ENCODE results near the gene MEGF6.

MEGF6 gene

DNA sequence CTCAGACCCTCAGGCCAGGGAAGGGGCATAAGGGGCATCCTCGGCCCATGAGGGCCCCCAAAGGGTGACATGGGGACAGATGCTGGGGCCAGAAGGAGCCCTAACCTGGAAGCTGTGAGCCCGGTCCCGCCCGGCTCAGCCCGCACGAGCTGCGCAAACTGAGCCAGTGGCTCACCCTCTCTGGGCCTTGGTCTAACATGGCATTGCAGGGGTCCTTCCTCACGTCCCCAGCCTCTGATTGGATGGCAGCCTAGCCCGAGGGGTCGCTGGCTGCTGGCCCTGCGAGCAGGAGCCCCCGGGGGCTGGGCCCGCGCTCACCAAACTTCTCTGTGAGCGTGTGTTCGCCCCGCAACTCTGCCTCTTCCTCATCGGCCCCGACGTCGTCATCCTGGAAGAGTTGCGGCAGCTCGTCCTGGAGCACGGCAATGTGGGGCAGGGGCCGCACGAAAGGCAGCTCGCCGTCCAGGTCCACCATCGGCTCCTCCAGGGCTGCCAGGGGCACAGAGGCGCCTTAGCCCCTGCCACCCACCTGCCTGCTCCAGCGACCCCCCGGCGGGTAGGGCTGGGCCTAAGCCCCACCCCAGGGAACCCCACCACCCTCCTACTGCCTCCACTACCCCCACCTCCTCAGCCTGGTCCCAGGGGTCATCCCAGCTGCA lies 102.4 kb downstream of the MEGF6 start:
- no peak for DNase-seq
- TF ChIP-seq GATA1 (IDR thresholded peaks at IDR 0.05; ENCODE audit: low read depth, low read length) (no peak), POLR2A (IDR thresholded peaks at IDR 0.05; ENCODE audit: low read length) (no peak)

DNA sequence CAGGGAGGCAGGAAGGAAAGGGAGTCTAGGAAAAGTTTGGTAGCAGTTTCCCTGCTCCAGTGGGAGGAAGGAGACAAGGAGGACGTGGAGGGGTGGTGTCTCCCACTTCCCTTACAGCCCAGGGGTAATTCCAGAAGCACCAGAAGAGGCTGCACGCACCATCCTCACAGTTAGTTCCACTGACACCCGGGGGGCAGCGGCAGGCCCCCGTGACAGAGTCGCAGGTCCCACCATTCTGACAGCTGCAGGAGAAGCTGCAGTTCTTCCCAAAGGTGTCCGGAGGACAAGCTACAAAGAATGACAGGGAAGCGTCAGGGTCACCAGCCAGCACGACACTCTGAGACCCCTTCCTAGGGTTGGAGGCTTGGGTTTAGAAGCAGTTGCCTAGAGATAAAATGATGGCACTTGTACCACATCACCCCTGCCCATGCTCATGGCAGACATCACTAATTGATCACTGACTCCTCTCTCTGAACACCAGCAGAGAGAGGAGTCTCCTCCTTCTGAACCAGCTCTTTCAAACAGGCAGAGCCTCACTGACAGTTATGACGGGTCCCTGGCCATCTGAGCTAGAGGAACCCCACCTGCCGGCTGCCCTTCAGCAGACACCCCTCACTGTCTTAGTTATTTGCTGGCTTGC lies 103.6 kb downstream of the MEGF6 start:
- DNase-seq, result no peak
- no peak for TF ChIP-seq GATA1 (IDR thresholded peaks at IDR 0.05; ENCODE audit: low read depth, low read length)
- TF ChIP-seq POLR2A (IDR thresholded peaks at IDR 0.05; ENCODE audit: low read length), result no peak

DNA sequence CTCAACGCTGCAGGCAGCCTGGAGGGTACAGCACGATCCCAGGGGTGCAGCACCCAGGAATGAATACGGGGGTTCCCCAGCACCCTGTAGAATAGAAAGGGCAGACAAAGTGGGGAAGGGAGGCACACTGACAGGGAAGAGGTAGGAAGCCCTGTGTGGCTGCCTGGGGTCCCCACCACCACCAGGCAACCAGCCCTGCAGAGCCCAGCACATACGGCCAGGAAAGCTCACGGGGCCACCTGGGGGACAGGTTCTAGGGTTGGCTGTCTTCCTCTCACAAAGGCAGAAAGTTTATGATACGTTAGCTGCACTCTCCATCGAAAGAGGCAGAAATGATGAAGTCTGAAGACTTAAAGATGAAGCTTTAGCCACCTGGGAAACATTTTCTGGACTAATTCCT lies 104.4 kb downstream of the MEGF6 start:
- no peak for DNase-seq
- TF ChIP-seq POLR2A (IDR thresholded peaks at IDR 0.05; ENCODE audit: low read length) (no peak), GATA1 (IDR thresholded peaks at IDR 0.05; ENCODE audit: low read depth, low read length) (no peak)

DNA sequence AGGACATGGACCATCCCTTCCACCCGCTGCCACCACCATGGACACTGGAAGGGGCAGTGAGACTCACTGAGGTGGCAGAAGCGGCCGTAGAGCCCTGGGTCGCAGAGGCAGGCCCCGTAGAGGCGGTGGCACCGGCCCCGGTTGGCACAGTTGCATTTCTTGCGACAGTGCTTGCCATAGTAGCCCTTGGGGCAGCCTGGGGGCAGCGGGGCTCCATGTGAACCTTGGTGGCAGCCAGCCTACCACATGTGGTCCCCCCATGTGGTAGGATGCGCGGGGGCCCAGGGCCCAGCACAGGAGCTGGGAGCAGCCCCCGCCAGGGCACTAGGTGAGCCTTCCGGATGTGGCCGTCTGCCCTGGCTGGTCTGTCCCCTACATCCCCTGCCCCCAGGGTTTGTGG lies 105.3 kb downstream of the MEGF6 start:
- no peak for DNase-seq
- no peak for TF ChIP-seq POLR2A (IDR thresholded peaks at IDR 0.05; ENCODE audit: low read length)
- no peak for TF ChIP-seq GATA1 (IDR thresholded peaks at IDR 0.05; ENCODE audit: low read depth, low read length)

DNA sequence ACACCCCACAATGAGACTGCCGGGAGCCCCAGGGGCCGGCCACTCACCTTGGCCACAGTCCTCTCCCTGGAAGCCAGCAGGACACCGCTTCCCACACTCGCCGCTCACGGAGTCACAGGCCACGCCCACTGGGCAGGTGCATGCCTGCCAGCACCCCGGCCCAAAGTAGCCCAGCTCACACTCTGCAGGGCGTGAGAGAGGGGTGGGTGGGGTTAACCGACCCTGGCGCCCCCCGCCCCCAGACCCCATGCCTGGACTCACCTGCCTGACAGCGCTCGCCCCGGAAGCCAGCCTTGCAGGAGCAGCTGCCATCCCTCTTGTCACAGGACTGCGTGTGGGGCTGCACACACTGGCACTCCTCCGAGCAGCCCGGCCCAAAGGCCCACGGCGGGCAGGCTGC lies 106.1 kb downstream of the MEGF6 start:
- DNase-seq, result no peak
- TF ChIP-seq POLR2A (IDR thresholded peaks at IDR 0.05; ENCODE audit: low read length) (no peak), GATA1 (IDR thresholded peaks at IDR 0.05; ENCODE audit: low read depth, low read length) (no peak)

DNA sequence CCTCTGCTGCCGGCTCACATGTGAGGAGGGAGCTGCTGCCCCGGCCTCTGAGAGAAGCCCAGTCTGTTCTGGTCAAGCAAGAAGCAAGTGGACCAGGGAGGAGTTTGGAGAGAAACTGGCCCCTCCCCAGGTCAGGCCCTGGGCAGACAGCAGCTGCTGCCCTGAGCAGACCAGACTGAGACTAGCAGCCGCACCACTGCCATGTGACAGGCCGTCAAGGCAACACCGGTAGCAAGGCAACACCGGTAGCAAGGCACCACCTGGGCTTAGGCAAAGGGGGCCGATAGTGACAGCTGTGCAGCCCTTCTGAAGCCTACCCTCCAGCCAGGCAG lies 106.5 kb downstream of the MEGF6 start:
- TF ChIP-seq GATA1 (IDR thresholded peaks at IDR 0.05; ENCODE audit: low read depth, low read length) (no peak), POLR2A (IDR thresholded peaks at IDR 0.05; ENCODE audit: low read length) (no peak)

DNA sequence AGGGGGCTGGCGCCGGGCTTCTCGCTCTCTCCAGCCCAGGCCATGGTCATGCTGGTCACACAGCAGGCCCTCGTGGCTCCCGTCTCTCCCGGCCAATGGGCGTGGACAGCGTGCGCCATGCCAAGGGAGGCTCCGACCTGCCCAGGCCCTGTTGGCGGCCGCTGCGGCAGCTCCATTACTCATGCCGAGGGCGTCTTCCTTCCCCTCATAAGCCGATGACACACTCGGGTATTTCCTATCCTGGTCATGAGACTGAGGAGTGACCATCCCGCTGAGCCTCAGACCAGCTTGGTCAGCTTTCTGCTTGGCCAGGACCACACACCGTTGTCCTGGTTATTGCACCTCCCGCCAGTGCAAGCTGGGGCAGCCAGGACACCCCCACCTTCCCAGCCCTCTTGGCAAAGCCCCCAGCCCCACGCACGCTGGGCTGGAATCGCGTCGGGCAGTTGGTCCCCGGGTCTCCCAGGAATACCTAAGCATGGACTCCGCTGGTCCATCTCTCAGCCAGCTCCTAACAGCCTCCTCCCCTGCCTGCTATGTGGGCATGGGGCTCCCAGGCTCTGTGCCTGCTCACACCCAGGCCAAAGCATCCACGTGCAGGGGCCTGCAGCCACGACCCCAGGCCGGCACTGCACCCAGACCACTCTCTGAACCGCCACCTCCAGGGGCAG lies 107.0 kb downstream of the MEGF6 start:
- DNase-seq, result no peak
- TF ChIP-seq POLR2A (IDR thresholded peaks at IDR 0.05; ENCODE audit: low read length) (no peak), GATA1 (IDR thresholded peaks at IDR 0.05; ENCODE audit: low read depth, low read length) (no peak)

More for the DNA sequence above, 106.5 kb downstream of the MEGF6 start:
- DNase-seq, result no peak

DNA sequence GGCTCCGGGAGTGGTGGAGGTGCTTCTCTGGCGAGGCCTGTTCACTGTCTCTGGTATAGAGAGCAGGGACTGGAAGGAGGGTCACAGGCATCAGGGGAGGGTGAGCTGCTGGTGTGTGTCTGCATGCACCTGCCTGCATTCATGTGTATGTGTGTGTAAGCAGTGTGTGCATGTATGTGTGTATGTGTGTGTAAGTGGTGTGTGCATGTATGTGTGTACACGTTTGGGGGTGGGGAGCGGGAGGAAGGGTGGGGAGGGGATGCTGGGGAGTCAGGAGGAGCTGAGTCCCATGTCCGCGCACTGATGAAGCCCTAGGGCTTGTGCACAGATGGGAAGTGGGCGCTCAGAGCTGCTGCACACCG lies 107.8 kb downstream of the MEGF6 start:
- DNase-seq, result no peak
- TF ChIP-seq POLR2A (IDR thresholded peaks at IDR 0.05; ENCODE audit: low read length) (no peak), GATA1 (IDR thresholded peaks at IDR 0.05; ENCODE audit: low read depth, low read length) (no peak)

DNA sequence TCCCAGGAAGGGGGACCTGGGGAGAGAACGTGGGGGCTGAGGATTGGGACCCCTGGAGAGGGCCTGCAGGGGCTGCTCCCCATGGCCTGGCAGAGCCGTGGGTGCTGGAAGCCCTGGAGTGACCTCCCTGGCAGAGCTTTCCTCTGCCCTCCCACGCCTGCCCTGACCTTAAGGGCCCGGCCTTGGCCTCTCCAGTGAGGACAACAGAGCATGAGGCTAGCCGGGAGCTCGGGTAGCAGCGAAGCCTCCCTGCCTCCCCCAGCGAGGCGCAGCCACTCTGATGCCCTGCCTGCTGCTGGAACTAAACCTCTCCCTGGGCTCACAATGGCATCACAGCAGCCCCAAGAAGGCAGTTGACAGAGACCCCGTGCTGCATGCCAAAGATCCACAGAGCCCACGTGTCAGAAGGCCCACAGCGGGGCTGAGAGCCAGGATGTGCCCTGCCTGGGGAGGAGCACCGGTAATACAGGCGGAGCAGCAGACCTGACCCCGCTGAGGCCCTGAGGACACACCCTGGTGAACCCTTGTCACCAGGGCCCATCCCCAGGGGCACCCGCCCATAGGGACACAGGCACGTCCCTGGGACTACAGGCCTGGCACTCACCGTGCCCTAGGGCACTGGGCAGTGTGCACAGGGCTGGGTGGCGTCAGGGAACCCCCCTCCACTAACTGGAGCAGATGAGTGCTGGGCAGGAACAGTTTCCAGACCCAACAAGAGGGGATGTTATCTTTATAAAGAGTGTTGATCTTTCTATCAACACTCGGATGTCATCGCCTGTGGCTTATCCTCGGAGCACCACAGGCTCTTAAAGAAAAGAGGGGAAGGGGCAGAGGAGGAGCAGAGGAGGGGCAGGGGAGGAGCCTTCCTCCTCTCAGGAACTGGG lies 108.4 kb downstream of the MEGF6 start:
- no peak for DNase-seq
- TF ChIP-seq GATA1 (IDR thresholded peaks at IDR 0.05; ENCODE audit: low read depth, low read length), result no peak
- TF ChIP-seq POLR2A (IDR thresholded peaks at IDR 0.05; ENCODE audit: low read length), result no peak

DNA sequence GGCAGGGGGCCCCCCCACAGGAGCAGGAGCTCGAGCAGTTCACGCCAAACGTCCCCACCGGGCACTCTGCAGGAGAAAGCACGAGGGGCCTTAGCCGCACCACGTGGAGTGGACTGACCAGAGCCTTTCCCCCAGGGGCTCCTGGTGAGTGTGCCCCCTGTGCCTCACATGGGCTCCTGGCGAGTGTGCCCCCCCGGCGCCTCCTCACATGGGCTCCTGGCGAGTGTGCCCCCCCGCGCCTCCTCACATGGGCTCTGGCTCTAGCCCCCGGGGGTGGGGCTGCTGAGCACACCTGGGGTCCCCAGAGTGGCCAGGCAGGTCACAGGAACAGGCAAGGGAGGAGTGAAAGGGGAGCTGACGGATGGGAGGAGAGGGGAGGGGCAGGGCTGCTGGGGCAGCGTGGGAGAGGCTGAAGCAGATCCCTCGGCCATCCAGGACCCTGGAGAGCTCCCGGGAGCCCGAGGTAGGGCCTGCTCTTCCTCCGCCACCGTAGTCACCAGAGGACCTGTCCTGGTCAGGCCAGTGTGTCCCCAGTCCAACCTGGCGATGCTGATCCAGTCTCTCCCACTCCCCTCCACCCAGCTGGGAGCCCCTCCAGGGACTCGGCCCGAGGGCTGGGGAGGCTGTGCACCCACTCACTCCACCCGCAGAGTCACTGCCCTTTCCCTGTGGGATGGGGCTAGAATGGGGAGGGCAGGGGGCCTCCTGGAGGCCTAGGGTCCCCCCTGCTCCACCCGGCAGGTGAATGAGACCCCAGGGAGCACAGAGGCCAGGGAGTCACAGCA lies 109.3 kb downstream of the MEGF6 start:
- DNase-seq, result peak; percentile 33 to 42
- TF ChIP-seq POLR2A (IDR thresholded peaks at IDR 0.05; ENCODE audit: low read length) (no peak), GATA1 (IDR thresholded peaks at IDR 0.05; ENCODE audit: low read depth, low read length) (no peak)

DNA sequence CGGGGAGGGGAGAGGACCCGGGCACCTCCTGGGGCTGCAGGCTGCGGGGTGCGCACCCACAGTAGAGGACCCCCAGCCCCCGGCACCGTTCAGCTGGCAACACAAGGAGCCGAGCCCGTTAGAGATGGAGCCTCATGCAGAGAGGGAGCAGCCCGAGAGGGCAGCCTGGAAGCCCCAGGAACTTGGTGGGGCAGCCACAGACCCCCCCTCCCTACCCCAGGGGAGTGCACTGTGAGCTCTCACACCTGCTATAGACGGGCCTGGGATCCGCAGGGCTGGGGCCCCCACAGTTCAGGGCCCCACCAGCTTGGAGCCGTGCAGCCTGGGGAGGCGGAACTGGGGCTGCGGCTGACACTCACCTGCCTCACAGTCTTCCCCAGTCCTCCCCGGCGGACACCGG lies 109.9 kb downstream of the MEGF6 start:
- DNase-seq, result no peak
- no peak for TF ChIP-seq GATA1 (IDR thresholded peaks at IDR 0.05; ENCODE audit: low read depth, low read length)
- no peak for TF ChIP-seq POLR2A (IDR thresholded peaks at IDR 0.05; ENCODE audit: low read length)

DNA sequence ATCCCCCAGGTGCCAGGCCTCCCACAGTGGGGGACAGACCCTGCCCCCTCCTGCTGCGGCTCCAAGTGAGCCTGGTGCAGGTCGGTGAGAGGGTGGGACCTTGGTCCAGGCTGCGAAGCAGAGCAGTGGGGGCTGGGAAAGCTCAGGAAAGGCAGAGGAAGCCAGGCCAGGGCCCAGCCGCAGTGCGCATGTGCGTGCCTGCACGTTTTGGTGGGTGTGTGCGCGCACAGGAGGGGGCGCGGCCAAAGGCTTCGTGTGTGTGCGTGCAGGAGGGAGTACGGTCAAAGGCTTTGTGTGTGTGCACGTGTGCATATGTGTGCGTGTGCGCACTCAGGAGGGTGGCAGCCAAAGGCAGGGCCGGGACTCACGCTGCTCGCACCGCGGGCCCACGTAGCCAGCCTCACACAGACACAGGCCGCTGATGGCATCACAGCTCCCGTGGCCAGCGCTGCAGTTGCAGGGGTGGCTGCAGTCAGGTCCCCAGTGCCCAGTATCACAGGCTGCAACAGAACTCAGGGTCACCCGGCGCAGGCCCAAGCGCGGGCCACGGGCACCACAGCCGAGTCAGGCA lies 111.0 kb downstream of the MEGF6 start:
- no peak for DNase-seq
- TF ChIP-seq GATA1 (IDR thresholded peaks at IDR 0.05; ENCODE audit: low read depth, low read length), result no peak
- TF ChIP-seq POLR2A (IDR thresholded peaks at IDR 0.05; ENCODE audit: low read length), result no peak

DNA sequence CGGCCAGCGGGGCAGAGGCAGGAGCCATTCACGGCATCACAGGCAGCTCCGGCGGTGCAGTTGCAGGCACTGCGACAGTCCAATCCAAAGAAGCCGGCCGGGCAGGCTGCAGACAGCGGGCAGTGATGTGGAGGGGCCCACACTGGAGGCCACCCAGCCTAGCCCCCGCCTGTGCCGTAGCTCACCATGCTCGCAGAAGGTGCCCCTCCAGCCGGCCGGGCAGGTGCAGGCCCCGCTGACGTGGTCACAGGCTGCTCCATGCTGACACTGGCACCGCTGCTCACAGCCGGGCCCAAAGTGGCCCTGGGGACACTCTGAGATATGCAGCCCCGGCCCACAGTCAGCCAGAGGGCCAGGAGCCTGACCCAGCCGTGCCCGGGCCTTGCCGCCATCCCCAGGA lies 111.7 kb downstream of the MEGF6 start:
- no peak for DNase-seq
- TF ChIP-seq GATA1 (IDR thresholded peaks at IDR 0.05; ENCODE audit: low read depth, low read length) (no peak), POLR2A (IDR thresholded peaks at IDR 0.05; ENCODE audit: low read length) (no peak)

Data from erythroblast (primary cell).